Ishikawa (cell line): Measurements from ENCODE around the gene PCBD2.

Source experiments
- REST ChIP-seq: IDR thresholded peaks from 2 replicates; pipeline ENCODE4 v1.6.1; 2012; ENCODE audit warnings: low read depth, mild to moderate bottlenecking
- TAF1 ChIP-seq: IDR thresholded peaks from 2 replicates; pipeline ENCODE4 v1.6.1; 2012; ENCODE audit warnings: low read depth, mild to moderate bottlenecking

- TF ChIP-seq REST (no peak), TAF1 (peak; percentile 100)
These were observed 30.7 kb upstream of the PCBD2 start, which contains the start of gene TXNDC15 for GRCh38 chr5:134873987-134874830.
